ENCODE results near the gene NAA50. TPM values are rescaled to one million over a fixed set of nuclear protein-coding genes. Genes with fewer than 3 reads are reported as not detected.

The NAA50 gene
- total and polyA plus RNA-seq, 2 donors (not counting 3 experiments of a cell fraction or from before 2014, with no cell fraction given), result 53.1 to 160 TPM

- Histone ChIP-seq H3K9ac (replicated peaks; ENCODE audit: extremely low read depth, insufficient read depth, low read length) (no peak overlapping the region), H3K9me1 (replicated peaks; ENCODE audit: control insufficient read depth, extremely low read depth, insufficient read depth, low read length) (no peaks in the 10 kb centered on the region), H4K20me1 (replicated peaks; ENCODE audit: control insufficient read depth, extremely low read depth, insufficient read depth, low read length) (no peaks in the 10 kb centered on the region), H3K4me3 (replicated peaks in 1 of 3; ENCODE audit: insufficient read depth in 1 of 3, low read depth in 1 of 3, low read length in 3 of 3) (no peak overlapping the region), H3K79me2 (ENCODE audit: control insufficient read depth, insufficient read depth, low read length) (no peaks in the 10 kb centered on the region), H3K9me3 (replicated peaks; ENCODE audit: control insufficient read depth, insufficient read depth, low read length) (no peaks in the 10 kb centered on the region), H3K4me2 (ENCODE audit: insufficient read depth, low read length) (no peak overlapping the region), H3K27ac (ENCODE audit: insufficient read depth, low read depth, low read length) (no peak overlapping the region), H3K27me3 (ENCODE audit: control insufficient read depth in 2 of 2, insufficient read depth in 2 of 2, low read length in 2 of 2) (no peaks in the 10 kb centered on the region), H2AFZ (ENCODE audit: low read depth, low read length) (no peak overlapping the region), H3K36me3 (ENCODE audit: control insufficient read depth in 2 of 2, extremely low read depth in 1 of 2, insufficient read depth in 2 of 2, low read length in 2 of 2) (peaks cover 5% of the 10 kb centered on the region in 2 experiments), H3K4me1 (ENCODE audit: control insufficient read depth, extremely low read depth, insufficient read depth, low read length) (peaks cover 19% of the 10 kb centered on the region)
- TF ChIP-seq POLR2AphosphoS5 (IDR thresholded peaks at IDR 0.05; ENCODE audit: insufficient read depth, low read depth, low read length) (no peak), CTCF (IDR thresholded peaks at IDR 0.05; ENCODE audit: extremely low read depth in 1 of 2, insufficient read depth in 1 of 2, low read depth in 1 of 2, low read length in 2 of 2) (no peak), GATA2 (IDR thresholded peaks at IDR 0.05; ENCODE audit: insufficient read depth, insufficient read length, low read depth, low read length) (no peak), POLR2A (IDR thresholded peaks at IDR 0.05; ENCODE audit: low read depth, low read length) (no peak), EZH2 (IDR thresholded peaks at IDR 0.05; ENCODE audit: borderline replicate concordance, low read depth, low read length, severe bottlenecking) (no peak), MYC (IDR thresholded peaks at IDR 0.05; ENCODE audit: low read depth, low read length) (no peak), JUN (IDR thresholded peaks at IDR 0.05; ENCODE audit: borderline replicate concordance, insufficient read depth, insufficient read length, low read depth) (no peak), FOS (IDR thresholded peaks at IDR 0.05; ENCODE audit: borderline replicate concordance, insufficient read depth, low read length) (no peak), MAX (IDR thresholded peaks at IDR 0.05; ENCODE audit: insufficient read depth, insufficient read length) (no peak)
- BruUV-seq (replicated peaks), result no TSS peak
- FAIRE-seq (no peak), DNase-seq (ENCODE audit: low read depth, low spot score) (no peak)
- ChIA-PET POLR2A (no interaction called here), CTCF (interaction anchor here (1.1 to 1.6 kb wide), 3 partner anchors 12 to 59 kb away, joined by 3 to 8 read pairs (median 7); no protein-coding TSS in a partner anchor)
- dilution Hi-C loops (cut with MboI; ENCODE audit: extremely low pct_ligation_motif_present, low sequenced_read_pairs) (no loop called here), intact Hi-C loops (cut with micrococcal nuclease) (no loop called here)
Observed at GRCh38 chr3:113795693-113796092, 49.6 kb upstream of the NAA50 start.
